Neural progenitor cell (in vitro differentiated cells): Measurements from ENCODE around the gene SH3GL3.

Experiments
- CTCF ChIP-seq: fragments of 200-600 bp; sonication (generic); IDR thresholded peaks from 2 replicates; pipeline ENCODE4 v1.5.1; 2017; ENCODE audit warnings: antibody characterized with exemption, mild to moderate bottlenecking
- EZH2phosphoT487 ChIP-seq: fragments of 200-600 bp; sonication (generic); IDR thresholded peaks from 2 replicates; pipeline ENCODE4 v1.6.1; 2017; ENCODE audit warnings: antibody characterized with exemption

GRCh38 chr15:83595191-83595590 lies 148.1 kb downstream of the SH3GL3 start:
- TF ChIP-seq CTCF (no peak), EZH2phosphoT487 (no peak)
